ENCODE measurements around the gene DGKB. TPM values are rescaled to one million over a fixed set of nuclear protein-coding genes. Genes with fewer than 3 reads are reported as not detected.

DGKB gene
- total RNA-seq, 1 donor from 2014 or later = 5.5 TPM

GRCh38 chr7:14414274-14414986 is 488.1 kb downstream of the DGKB start:
- no peaks in the 10 kb centered on the region for H3K36me3 Mint-ChIP-seq
- no peak overlapping the region for H3K27ac Mint-ChIP-seq
- H3K4me1 ChIP-seq = no peaks in the 10 kb centered on the region
- no peak overlapping the region for H3K4me3 ChIP-seq
- H2AFZ ChIP-seq (replicated peaks) = no peak overlapping the region
- no peaks in the 10 kb centered on the region for H3K79me2 ChIP-seq (ENCODE audit: low read depth)
- no peaks in the 10 kb centered on the region for H4K20me1 ChIP-seq (ENCODE audit: low read depth)
- no peak overlapping the region for H3K4me3 Mint-ChIP-seq
- H3K9me3 Mint-ChIP-seq = peaks cover 5% of the 10 kb centered on the region
- H3K9me3 ChIP-seq (ENCODE audit: low read depth) = no peaks in the 10 kb centered on the region
- DNase-seq (ENCODE audit: low spot score) = no peak
- H3K9ac ChIP-seq = no peak overlapping the region
- H3K27me3 ChIP-seq = no peaks in the 10 kb centered on the region
- H3K36me3 ChIP-seq = no peaks in the 10 kb centered on the region
- no peaks in the 10 kb centered on the region for H3F3A ChIP-seq (ENCODE audit: low read depth)
- no peak for TF ChIP-seq EZH2phosphoT487 (IDR thresholded peaks at IDR 0.05)
- TF ChIP-seq, protein P1, sequence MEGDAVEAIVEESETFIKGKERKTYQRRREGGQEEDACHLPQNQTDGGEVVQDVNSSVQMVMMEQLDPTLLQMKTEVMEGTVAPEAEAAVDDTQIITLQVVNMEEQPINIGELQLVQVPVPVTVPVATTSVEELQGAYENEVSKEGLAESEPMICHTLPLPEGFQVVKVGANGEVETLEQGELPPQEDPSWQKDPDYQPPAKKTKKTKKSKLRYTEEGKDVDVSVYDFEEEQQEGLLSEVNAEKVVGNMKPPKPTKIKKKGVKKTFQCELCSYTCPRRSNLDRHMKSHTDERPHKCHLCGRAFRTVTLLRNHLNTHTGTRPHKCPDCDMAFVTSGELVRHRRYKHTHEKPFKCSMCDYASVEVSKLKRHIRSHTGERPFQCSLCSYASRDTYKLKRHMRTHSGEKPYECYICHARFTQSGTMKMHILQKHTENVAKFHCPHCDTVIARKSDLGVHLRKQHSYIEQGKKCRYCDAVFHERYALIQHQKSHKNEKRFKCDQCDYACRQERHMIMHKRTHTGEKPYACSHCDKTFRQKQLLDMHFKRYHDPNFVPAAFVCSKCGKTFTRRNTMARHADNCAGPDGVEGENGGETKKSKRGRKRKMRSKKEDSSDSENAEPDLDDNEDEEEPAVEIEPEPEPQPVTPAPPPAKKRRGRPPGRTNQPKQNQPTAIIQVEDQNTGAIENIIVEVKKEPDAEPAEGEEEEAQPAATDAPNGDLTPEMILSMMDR (IDR thresholded peaks at IDR 0.05) = no peak
- no peak for TF ChIP-seq EZH2 (IDR thresholded peaks at IDR 0.05)
- H3K4me2 ChIP-seq = no peak overlapping the region
- peaks cover 1% of the 10 kb centered on the region for H3K4me1 Mint-ChIP-seq
- H3K27me3 Mint-ChIP-seq (ENCODE audit: insufficient read depth, low read depth) = no peaks in the 10 kb centered on the region
- H3K27ac ChIP-seq = no peak overlapping the region

- Histone ChIP-seq H3K4me3 (no peak overlapping the region), H3F3A (ENCODE audit: low read depth) (no peaks in the 10 kb centered on the region), H3K4me1 (peaks cover 3% of the 10 kb centered on the region), H3K27ac (no peak overlapping the region), H3K36me3 (no peaks in the 10 kb centered on the region), H3K9ac (no peak overlapping the region), H2AFZ (replicated peaks) (peak overlapping the region; percentile 32), H3K4me2 (no peak overlapping the region), H3K9me3 (ENCODE audit: low read depth) (no peaks in the 10 kb centered on the region), H3K27me3 (no peaks in the 10 kb centered on the region), H4K20me1 (ENCODE audit: low read depth) (no peaks in the 10 kb centered on the region), H3K79me2 (ENCODE audit: low read depth) (no peaks in the 10 kb centered on the region)
- TF ChIP-seq EZH2 (IDR thresholded peaks at IDR 0.05) = no peak
- TF ChIP-seq, protein P1 (IDR thresholded peaks at IDR 0.05) = no peak
- TF ChIP-seq EZH2phosphoT487 (IDR thresholded peaks at IDR 0.05) = no peak
- H3K9me3 Mint-ChIP-seq = no peaks in the 10 kb centered on the region
- H3K27me3 Mint-ChIP-seq (ENCODE audit: insufficient read depth, low read depth) = no peaks in the 10 kb centered on the region
- DNase-seq (ENCODE audit: low spot score) = no peak
- no peak overlapping the region for H3K27ac Mint-ChIP-seq
- no peak overlapping the region for H3K4me3 Mint-ChIP-seq
- H3K4me1 Mint-ChIP-seq = peaks cover 3% of the 10 kb centered on the region
- H3K36me3 Mint-ChIP-seq = no peaks in the 10 kb centered on the region
Measured at GRCh38 chr7:14407246-14408015, 495.1 kb downstream of the DGKB start.

DNA sequence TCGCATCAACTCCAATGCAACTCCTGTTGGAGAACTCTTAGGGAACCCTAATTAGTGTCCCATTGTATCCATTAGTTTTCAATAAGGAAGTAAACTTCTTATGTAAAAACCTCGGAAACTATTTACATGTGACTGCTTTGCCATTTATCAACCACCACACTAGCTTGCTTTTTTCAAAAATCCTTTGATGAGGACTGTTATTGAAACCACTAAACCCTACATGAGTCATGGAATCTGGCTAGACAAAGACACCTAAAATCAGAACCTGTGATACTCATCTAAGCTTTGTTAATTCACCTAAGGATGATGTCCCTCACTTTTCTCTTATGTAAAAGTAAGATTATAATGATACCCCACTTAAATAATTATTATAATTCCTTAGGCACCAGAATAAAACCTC is 499.0 kb downstream of the DGKB start:
- Histone ChIP-seq H3K9me3 (ENCODE audit: low read depth) (no peaks in the 10 kb centered on the region), H3K79me2 (ENCODE audit: low read depth) (no peaks in the 10 kb centered on the region), H3K4me3 (no peak overlapping the region), H3F3A (ENCODE audit: low read depth) (no peaks in the 10 kb centered on the region), H2AFZ (replicated peaks) (no peak overlapping the region), H3K36me3 (no peaks in the 10 kb centered on the region), H4K20me1 (ENCODE audit: low read depth) (no peaks in the 10 kb centered on the region), H3K27me3 (no peaks in the 10 kb centered on the region), H3K27ac (no peak overlapping the region), H3K4me2 (no peak overlapping the region), H3K4me1 (peaks cover 3% of the 10 kb centered on the region), H3K9ac (no peak overlapping the region)
- Mint-ChIP-seq H3K27me3 (ENCODE audit: insufficient read depth, low read depth) (no peaks in the 10 kb centered on the region), H3K36me3 (no peaks in the 10 kb centered on the region), H3K9me3 (no peaks in the 10 kb centered on the region), H3K4me3 (no peak overlapping the region), H3K4me1 (peaks cover 3% of the 10 kb centered on the region), H3K27ac (no peak overlapping the region)
- DNase-seq (ENCODE audit: low spot score) = no peak
- TF ChIP-seq EZH2 (IDR thresholded peaks at IDR 0.05) = no peak
- TF ChIP-seq, protein P1 (IDR thresholded peaks at IDR 0.05) = no peak
- no peak for TF ChIP-seq EZH2phosphoT487 (IDR thresholded peaks at IDR 0.05)
